NCI-H2081 treated with DMSO at 0.1 percent for 48 hours (cell line): ENCODE results near the gene GPX3.

Experiments
- DNase-seq: peaks from one replicate; lab custom pipeline; 2025; lab: John Stamatoyannopoulos, UW

Gene GPX3

GRCh38 chr5:151014680-151015343, 5.6 kb upstream of the GPX3 start:
- DNase-seq, result no peak

DNA sequence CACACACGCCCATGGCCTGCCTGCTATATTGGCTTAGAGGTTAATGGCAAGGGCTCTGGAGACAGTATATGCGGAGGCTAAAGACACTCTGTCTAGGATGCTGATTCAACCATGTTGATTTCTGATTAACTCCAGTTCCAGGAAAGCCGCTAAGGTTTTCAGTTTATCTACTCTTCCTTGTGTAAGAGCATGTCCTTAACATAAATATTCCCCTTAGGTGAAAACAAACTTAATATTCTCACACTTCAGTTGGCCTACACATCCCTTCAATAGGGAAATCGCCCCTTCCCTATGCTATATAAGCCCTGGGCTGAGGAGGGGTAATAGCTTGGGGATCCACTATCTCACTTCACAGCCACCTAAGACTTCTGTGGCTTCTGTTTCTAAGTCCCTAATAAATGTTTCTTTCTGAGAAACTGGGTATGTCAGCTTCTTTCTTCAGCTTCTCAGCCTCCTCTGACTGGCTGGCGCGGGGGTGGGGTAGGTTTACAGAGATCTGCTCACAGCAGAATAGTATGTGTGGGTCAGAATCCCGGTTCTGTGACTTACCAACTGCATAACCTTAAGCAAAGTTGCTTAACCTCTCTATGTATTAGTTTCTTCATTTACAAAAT, 4.3 kb upstream of the GPX3 start:
- no peak for DNase-seq

GRCh38 chr5:151016700-151017099, 3.7 kb upstream of the GPX3 start:
- DNase-seq, result no peak

DNA sequence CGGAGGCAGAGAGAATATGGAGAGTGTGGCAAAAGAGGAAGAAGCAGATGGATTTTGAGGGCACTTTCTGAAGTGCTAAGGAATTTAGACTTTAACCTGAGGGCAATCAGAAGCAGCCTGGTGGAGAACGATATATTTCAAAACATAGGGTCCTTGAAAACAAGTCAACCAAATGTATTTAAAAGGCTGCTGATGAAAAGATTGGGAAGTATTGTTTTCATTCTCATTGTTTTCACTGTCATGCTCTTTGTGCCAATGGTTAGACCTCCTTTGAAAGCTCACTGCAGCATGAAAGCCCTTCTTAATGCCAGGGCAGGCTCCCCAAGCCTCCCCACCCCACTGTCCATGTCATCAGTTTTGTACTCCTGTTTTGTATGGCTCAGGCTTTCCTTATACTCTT, 2.5 kb upstream of the GPX3 start:
- no peak for DNase-seq

DNA sequence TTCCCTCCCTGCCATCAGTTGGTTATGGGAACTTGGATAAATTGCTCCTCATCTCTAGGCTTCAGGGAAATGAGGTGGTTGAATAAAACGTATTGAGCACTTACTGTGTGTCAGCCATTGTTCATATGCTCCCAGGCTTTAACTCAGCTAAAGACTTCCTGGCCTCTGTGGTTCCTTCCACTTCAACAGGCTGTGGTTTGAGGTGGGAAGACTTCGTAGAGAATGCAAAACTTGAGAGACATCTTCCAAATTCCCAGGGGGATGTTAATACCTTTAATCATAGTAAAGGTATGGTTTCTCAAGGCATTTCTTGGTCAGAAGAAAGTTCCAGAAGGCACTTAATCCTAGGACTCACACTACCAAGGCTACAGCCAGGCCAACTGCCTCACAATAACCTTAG, 1.5 kb upstream of the GPX3 start:
- no peak for DNase-seq

DNA sequence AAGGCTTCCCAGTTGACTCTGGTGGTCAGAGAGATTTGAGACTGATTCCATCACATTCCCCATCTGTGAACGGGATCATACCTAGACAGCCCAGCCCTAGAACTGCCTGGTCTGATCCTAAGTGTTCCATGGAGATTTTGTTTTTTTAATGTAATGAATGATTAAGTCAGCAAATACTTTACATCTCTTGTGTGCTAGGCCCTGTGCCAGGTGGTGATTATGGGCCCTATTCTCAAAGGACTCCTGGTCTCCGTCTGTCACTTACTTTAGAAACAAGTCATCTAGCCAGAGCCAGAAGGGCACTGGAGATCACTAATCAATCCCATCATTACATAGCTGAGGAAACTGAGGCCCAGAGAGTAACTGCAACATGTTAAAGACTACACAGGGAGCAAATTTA, 1.1 kb upstream of the GPX3 start:
- no peak for DNase-seq

GRCh38 chr5:151021746-151022145, 1.4 kb downstream of the GPX3 start:
- no peak for DNase-seq

DNA sequence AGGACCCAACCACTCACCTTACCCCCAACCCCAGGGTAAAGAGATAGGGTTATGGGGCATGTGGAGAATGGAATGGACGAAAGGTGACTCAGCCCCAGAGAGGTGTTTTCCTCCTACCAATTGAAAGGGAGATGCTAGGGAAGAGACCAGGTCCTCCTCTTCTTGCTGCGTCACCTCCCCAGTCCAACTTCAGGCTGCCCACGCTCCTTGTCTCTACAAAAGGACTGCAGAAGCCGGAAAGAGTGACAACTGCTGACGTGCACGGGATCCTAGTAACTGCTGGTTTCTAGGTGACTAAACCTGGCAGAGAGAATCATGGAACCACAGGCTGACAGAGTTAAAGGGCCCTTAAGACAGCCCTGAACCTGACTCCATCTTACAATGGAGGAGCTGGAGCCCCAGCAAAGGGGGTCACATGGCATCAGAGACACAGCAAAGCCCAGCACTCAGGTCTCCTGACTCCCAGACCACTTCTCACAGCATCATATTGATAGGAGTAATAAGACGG, 2.2 kb downstream of the GPX3 start:
- no peak for DNase-seq

- no peak for DNase-seq
Measured at GRCh38 chr5:151023047-151023615, 2.7 kb downstream of the GPX3 start.

GRCh38 chr5:151023651-151024050, 3.3 kb downstream of the GPX3 start:
- no peak for DNase-seq

DNA sequence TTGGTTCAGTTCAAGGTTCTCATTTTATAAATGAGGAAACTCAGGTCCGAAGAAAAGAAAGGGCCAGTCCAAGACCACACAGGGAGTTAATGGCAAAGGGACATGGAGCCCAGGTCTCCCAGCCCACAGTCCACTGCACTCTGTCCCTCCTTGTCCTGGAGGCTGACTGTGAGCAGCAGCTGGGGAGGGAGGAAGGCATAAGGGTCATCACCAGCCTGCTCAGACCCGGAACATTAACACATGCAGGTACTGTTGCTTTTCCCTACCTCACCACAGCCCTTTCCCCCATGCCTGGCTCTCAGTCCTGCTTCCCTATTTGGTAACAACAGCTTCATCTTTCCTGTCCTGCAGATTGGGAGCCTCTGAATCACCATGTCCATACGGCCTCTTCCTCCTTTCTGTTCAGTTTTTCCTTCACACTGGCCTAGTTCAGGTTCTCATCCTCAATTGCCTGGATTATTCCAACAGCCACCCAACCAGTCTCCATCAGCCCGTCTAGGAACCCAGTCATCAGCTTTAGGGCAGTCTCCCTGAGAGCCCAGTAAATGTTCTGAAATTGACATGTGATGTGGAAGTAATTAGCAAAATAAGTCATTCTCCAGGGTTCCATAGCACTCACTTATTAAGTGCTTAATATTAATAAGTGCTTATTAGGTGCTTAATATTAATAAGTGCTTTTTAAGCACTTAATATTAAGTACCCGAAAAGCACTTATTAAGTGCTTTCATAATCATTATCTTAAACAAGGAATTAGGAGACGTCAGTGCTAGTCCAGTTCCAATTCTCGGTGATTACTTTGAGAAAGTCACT, 4.3 kb downstream of the GPX3 start:
- DNase-seq, result no peak

- DNase-seq, result no peak
Measured at GRCh38 chr5:151025250-151025606, 4.8 kb downstream of the GPX3 start.

DNA sequence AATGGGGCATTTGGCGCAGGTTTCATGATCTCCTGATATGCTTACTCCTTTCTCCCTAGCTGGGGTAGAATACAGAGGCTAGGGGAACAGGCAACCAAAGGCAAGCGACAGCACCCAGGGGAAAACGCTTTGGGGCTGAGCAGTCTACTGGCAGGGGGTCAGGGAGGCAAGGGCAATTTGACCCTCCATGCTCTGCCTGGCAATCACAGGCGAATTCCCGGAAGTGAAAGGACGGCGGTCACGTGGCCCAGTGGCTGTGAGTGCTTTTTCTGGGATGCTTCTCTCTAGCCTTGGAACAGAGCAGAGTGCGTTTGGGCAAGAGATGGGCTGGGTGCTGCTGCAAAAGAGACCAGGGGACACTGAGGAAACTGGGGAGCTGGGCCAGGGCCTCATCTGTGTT, 5.7 kb downstream of the GPX3 start:
- DNase-seq, result no peak

DNA sequence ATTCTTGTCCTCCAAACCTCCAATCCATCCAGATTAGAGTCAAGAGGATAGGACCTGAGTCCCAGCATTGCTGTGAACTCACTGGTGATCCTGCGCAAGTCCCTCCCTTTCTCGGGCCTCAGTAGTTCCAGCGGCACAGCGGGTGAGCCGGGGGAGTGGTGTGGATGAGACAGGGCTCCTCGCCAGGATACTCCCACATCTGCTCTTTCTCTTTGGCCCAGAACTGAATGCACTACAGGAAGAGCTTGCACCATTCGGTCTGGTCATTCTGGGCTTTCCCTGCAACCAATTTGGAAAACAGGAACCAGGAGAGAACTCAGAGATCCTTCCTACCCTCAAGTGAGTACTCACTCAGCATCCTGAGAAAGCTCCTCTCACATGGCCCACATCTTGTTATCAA, 6.3 kb downstream of the GPX3 start:
- DNase-seq, result no peak

DNA sequence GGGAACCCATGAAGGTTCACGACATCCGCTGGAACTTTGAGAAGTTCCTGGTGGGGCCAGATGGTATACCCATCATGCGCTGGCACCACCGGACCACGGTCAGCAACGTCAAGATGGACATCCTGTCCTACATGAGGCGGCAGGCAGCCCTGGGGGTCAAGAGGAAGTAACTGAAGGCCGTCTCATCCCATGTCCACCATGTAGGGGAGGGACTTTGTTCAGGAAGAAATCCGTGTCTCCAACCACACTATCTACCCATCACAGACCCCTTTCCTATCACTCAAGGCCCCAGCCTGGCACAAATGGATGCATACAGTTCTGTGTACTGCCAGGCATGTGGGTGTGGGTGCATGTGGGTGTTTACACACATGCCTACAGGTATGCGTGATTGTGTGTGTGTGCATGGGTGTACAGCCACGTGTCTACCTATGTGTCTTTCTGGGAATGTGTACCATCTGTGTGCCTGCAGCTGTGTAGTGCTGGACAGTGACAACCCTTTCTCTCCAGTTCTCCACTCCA, 7.6 kb downstream of the GPX3 start:
- DNase-seq, result no peak

DNA sequence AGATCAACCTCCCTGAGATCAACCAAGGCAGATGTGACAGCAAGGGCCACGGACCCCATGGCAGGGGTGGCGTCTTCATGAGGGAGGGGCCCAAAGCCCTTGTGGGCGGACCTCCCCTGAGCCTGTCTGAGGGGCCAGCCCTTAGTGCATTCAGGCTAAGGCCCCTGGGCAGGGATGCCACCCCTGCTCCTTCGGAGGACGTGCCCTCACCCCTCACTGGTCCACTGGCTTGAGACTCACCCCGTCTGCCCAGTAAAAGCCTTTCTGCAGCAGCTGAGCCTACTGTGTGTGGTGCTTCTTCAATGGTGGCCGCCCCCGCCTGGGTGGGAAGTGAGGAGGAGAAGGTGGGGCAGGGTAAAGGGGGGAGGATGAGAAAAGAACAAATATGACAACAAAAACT, 8.3 kb downstream of the GPX3 start:
- DNase-seq, result no peak

GRCh38 chr5:151029179-151030055, 9.0 kb downstream of the GPX3 start:
- no peak for DNase-seq

DNA sequence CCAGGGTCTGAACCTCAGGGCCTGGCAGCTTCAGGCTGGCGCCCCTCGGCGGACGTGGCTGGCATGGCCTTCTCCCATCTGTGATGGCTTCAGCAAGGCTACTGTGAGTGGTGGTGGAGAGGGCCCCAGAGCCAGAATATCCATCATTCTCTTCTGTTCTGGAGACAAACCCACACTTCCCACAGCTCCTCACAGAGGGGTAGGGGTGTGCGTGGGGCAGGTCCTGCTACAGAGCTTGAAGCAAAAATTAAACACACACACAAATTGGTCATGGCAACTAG, 9.6 kb downstream of the GPX3 start:
- no peak for DNase-seq

GRCh38 chr5:151030379-151030778, 10.0 kb downstream of the GPX3 start:
- no peak for DNase-seq

GRCh38 chr5:151031554-151031953, 11.2 kb downstream of the GPX3 start:
- no peak for DNase-seq

- no peak for DNase-seq
Measured at GRCh38 chr5:151033217-151033934, 13.0 kb downstream of the GPX3 start.
